CD14-positive monocyte (primary cell): ENCODE measurements around the gene SLC22A23. TPM values are rescaled to one million over a fixed set of nuclear protein-coding genes. Genes with fewer than 3 reads are reported as not detected.

Experiments used
- DNase-seq, 3 donors: peaks; one replicate each; pipeline ENCODE4 v3.0.0-alpha.2; 2011 to 2022
- H2AFZ ChIP-seq: 2 replicates; pipeline ENCODE4 v1.6.0; 2012; ENCODE audit warnings: mild to moderate bottlenecking, low read depth, low read length, inconsistent platforms; ENCODE audit not compliant: insufficient read depth, poor library complexity, severe bottlenecking
- H3K27ac ChIP-seq, 2 donors: 1 replicate in 1 of 2; 2 replicates in 1 of 2; pipeline ENCODE4 v1.5.1; 2012 to 2013; ENCODE audit warnings: low read length in 2 of 2, control low read depth in 1 of 2, inconsistent platforms in 1 of 2, low read depth in 1 of 2, mild to moderate bottlenecking in 1 of 2
- H3K27me3 ChIP-seq, 2 donors: one replicate each; pipeline versions ENCODE4 v1.6.0 to v1.6.1; 2011 to 2013; ENCODE audit warnings: low read length in 2 of 2; ENCODE audit not compliant: control insufficient read depth in 2 of 2, insufficient read depth in 2 of 2
- H3K36me3 ChIP-seq, 2 donors: replicated peaks in 1 of 2; 1 replicate in 1 of 2; 2 replicates in 1 of 2; pipeline versions ENCODE4 v1.5.1 to v1.6.1; 2012 to 2013; ENCODE audit warnings: low read length in 2 of 2, control low read depth in 1 of 2, inconsistent platforms in 1 of 2, mild to moderate bottlenecking in 1 of 2; ENCODE audit not compliant: insufficient read depth in 2 of 2, control insufficient read depth in 1 of 2
- H3K4me1 ChIP-seq, 2 donors: 1 replicate in 1 of 2; 2 replicates in 1 of 2; pipeline versions ENCODE4 v1.5.1 to v1.6.1; 2012 to 2013; ENCODE audit warnings: low read length in 2 of 2, control low read depth in 1 of 2, inconsistent platforms in 1 of 2, mild to moderate bottlenecking in 1 of 2, moderate library complexity in 1 of 2; ENCODE audit not compliant: insufficient read depth in 2 of 2, control insufficient read depth in 1 of 2
- H3K4me2 ChIP-seq: replicated peaks from 2 replicates; pipeline ENCODE3; 2012; ENCODE audit warnings: low read length, moderate library complexity, mild to moderate bottlenecking; ENCODE audit not compliant: poor library complexity, severe bottlenecking; ENCODE audit errors: extremely low read depth
- H3K4me3 ChIP-seq, 3 experiments: fragments of 200-600 bp in 1 of 3; sonication (generic) in 1 of 3; replicated peaks in 1 of 3; 1 replicate in 2 of 3; 2 replicates in 1 of 3; pipeline ENCODE4 v1.5.1; 2011 to 2013; ENCODE audit warnings: low read length in 3 of 3, mild to moderate bottlenecking in 3 of 3, control low read depth in 2 of 3, low read depth in 2 of 3, inconsistent platforms in 1 of 3, moderate library complexity in 1 of 3
- H3K79me2 ChIP-seq: 2 replicates; pipeline ENCODE4 v1.6.0; 2012; ENCODE audit warnings: mild to moderate bottlenecking, control low read depth, inconsistent platforms, low read length, moderate library complexity; ENCODE audit not compliant: insufficient read depth
- H3K9ac ChIP-seq: 2 replicates; pipeline ENCODE4 v1.6.0; 2017; ENCODE audit warnings: low read length, mild to moderate bottlenecking; ENCODE audit not compliant: insufficient read depth, poor library complexity, severe bottlenecking
- H3K9me3 ChIP-seq, 2 donors: replicated peaks in 1 of 2; 1 replicate in 1 of 2; 2 replicates in 1 of 2; pipeline versions ENCODE4 v1.5.1 to v1.6.1; 2012 to 2013; ENCODE audit warnings: low read length in 2 of 2, control low read depth in 1 of 2; ENCODE audit not compliant: control insufficient read depth in 1 of 2, insufficient read depth in 1 of 2
- H4K20me1 ChIP-seq: 2 replicates; pipeline ENCODE4 v1.6.0; 2012; ENCODE audit warnings: mild to moderate bottlenecking, low read length, control low read depth, moderate library complexity; ENCODE audit not compliant: insufficient read depth
- H3K27ac Mint-ChIP-seq, 7 donors: one replicate each; pipeline ENCODE4 v1.8.0; 2020; ENCODE audit warnings: mild to moderate bottlenecking in 7 of 7, mixed read lengths in 7 of 7, moderate library complexity in 6 of 7, inconsistent platforms in 2 of 7
- H3K27me3 Mint-ChIP-seq, 3 donors: one replicate each; pipeline ENCODE4 v1.8.0; 2021 to 2022; ENCODE audit warnings: low read depth in 3 of 3, mild to moderate bottlenecking in 3 of 3, mixed read lengths in 3 of 3, moderate library complexity in 3 of 3, inconsistent platforms in 1 of 3
- H3K36me3 Mint-ChIP-seq, 2 donors: one replicate each; pipeline ENCODE4 v1.8.0; 2020; ENCODE audit warnings: mixed read lengths in 2 of 2, inconsistent platforms in 1 of 2, mild to moderate bottlenecking in 1 of 2
- H3K4me1 Mint-ChIP-seq: one replicate; pipeline ENCODE4 v1.8.0; 2020; ENCODE audit warnings: mild to moderate bottlenecking, mixed read lengths
- H3K4me3 Mint-ChIP-seq, 2 donors: one replicate each; pipeline ENCODE4 v1.8.0; 2020; ENCODE audit warnings: mild to moderate bottlenecking in 2 of 2, mixed read lengths in 2 of 2, moderate library complexity in 1 of 2
- H3K9me3 Mint-ChIP-seq, 7 donors: one replicate each; pipeline ENCODE4 v1.8.0; 2020 to 2022; ENCODE audit warnings: mixed read lengths in 7 of 7, mild to moderate bottlenecking in 6 of 7, moderate library complexity in 6 of 7, inconsistent platforms in 2 of 7
- WGBS: methylation state at CpG from one replicate; pipeline ENCODE4 v1.1.5; 2013; ENCODE audit warnings: missing lambda C conversion rate; ENCODE audit not compliant: insufficient coverage; 5-methylcytosine and 5-hydroxymethylcytosine counted together
- intact Hi-C, 2 donors: fragments of 100-400 bp; cut with micrococcal nuclease; formaldehyde crosslinking; loops; one replicate each; pipeline versions ENCODE4 v1.15.0 to v1.15.1; 2023
- polyA plus RNA-seq, 3 donors: library from polyadenylated mRNA; depleted of rRNA in 1 of 3; unstranded in 2 of 3; stranded (reverse) in 1 of 3; fragments of 300-500 nt in 2 of 3; fragments of >200 nt in 1 of 3; fragmentation: Illumina TruSeq in 2 of 3; gene quantifications; 1 replicate in 2 of 3; 2 replicates in 1 of 3; pipeline ENCODE4 v1.2.3, GENCODE V29; 2012 to 2021
- TF ChIP-seq, protein P1 (sequence below): fragments of 200-600 bp; IDR thresholded peaks from one replicate; pipeline ENCODE4 v1.8.0; 2022; ENCODE audit warnings: antibody characterized with exemption, mild to moderate bottlenecking

SLC22A23 gene
- polyA plus RNA-seq, 3 donors, result 0.08 TPM; not detected in 2

DNA sequence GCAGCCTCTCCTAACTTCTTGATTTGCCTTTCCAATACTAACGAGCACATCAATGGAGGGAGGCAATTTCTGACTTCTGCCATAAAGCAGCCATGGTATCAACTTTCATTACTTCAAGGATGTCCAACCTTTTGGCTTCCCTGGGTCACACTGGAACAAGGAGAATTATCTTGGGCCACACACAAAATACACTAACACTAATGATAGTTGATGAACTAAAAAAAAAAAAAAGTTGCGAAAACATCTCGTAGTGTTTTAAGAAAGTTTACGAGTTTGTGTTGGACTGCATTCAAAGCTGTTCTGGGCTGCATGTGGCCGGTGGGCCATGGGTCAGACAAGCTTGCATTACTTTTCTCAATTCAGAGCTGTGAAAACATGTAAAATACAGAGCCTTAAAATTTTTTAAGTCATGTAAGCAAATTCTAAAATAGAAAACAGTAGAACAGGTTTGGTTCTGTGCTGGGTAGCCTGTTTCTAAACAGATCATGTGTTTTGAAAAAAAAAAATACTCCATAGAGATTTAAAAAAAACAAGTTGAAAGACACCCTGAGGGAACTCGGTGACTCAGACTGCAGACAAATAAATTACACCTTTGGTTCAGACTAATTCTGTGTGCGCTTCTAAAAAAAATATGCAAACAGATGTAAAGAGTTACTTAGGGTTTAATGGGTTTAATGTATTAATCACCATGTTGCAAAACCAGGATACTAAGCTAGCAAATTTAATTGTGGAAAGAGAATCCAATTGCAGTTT is 43.6 kb upstream of the SLC22A23 start:
- no peaks in the 10 kb centered on the region for H3K36me3 Mint-ChIP-seq
- no CpG with 5 or more reads among the region's 7 CpGs for WGBS
- peaks cover 3 to 5% (median 4%) of the 10 kb centered on the region in 3 donors for H3K27me3 Mint-ChIP-seq
- H3K4me1 Mint-ChIP-seq, result peaks cover 2% of the 10 kb centered on the region
- no peak overlapping the region for H3K4me3 ChIP-seq
- no peak for DNase-seq
- H3K27ac Mint-ChIP-seq, result no peak overlapping the region
- H3K9me3 ChIP-seq, result no peaks in the 10 kb centered on the region
- intact Hi-C loops, result no loop called here
- no peaks in the 10 kb centered on the region for H3K36me3 ChIP-seq
- no peaks in the 10 kb centered on the region for H4K20me1 ChIP-seq
- H3K9ac ChIP-seq, result no peak overlapping the region
- no peaks in the 10 kb centered on the region for H3K79me2 ChIP-seq
- no peaks in the 10 kb centered on the region for H3K4me1 ChIP-seq
- H3K4me3 Mint-ChIP-seq, result no peak overlapping the region
- no peak overlapping the region for H3K27ac ChIP-seq
- H3K9me3 Mint-ChIP-seq, result peaks cover 0 to 6% (median 2%) of the 10 kb centered on the region in 7 donors
- TF ChIP-seq, protein P1, sequence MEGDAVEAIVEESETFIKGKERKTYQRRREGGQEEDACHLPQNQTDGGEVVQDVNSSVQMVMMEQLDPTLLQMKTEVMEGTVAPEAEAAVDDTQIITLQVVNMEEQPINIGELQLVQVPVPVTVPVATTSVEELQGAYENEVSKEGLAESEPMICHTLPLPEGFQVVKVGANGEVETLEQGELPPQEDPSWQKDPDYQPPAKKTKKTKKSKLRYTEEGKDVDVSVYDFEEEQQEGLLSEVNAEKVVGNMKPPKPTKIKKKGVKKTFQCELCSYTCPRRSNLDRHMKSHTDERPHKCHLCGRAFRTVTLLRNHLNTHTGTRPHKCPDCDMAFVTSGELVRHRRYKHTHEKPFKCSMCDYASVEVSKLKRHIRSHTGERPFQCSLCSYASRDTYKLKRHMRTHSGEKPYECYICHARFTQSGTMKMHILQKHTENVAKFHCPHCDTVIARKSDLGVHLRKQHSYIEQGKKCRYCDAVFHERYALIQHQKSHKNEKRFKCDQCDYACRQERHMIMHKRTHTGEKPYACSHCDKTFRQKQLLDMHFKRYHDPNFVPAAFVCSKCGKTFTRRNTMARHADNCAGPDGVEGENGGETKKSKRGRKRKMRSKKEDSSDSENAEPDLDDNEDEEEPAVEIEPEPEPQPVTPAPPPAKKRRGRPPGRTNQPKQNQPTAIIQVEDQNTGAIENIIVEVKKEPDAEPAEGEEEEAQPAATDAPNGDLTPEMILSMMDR, result no peak
- H3K4me2 ChIP-seq, result no peak overlapping the region
- H3K27me3 ChIP-seq, result no peaks in the 10 kb centered on the region
- H2AFZ ChIP-seq, result no peak overlapping the region

DNA sequence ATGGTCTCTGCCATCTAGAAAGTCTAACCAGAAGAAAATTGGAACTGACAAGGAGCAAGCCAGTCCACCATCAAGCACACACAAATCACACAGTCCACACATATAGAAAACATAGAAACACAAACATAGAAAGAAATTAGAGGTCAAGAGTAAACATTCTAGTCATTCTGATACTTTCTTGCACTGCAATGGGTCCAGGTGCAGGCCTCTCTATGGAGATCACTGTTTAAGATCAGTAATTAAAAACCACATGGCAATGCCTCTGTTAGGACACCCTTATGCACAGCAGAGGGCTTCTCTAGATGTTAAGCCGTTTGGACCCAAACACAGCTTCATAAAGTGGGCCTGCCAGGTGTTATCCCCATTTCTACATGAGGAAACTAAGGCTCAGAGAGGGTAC is 42.8 kb upstream of the SLC22A23 start:
- H3K4me2 ChIP-seq, result no peak overlapping the region
- H4K20me1 ChIP-seq, result no peaks in the 10 kb centered on the region
- H3K27me3 ChIP-seq, result no peaks in the 10 kb centered on the region
- Mint-ChIP-seq H3K4me3 (no peak overlapping the region), H3K27ac (no peak overlapping the region), H3K27me3 (peaks cover 0 to 5% (median 4%) of the 10 kb centered on the region in 3 donors), H3K36me3 (no peaks in the 10 kb centered on the region), H3K9me3 (peaks cover 0 to 5% (median 0%) of the 10 kb centered on the region in 7 donors), H3K4me1 (peaks cover 2% of the 10 kb centered on the region)
- H3K4me1 ChIP-seq, result no peaks in the 10 kb centered on the region
- no peak for DNase-seq
- no peak overlapping the region for H3K4me3 ChIP-seq
- WGBS, result 100% methylated on average over 1 of the region's 1 CpG
- no peaks in the 10 kb centered on the region for H3K36me3 ChIP-seq
- H3K9me3 ChIP-seq, result no peaks in the 10 kb centered on the region
- H3K9ac ChIP-seq, result no peak overlapping the region
- no peaks in the 10 kb centered on the region for H3K79me2 ChIP-seq
- no peak overlapping the region for H3K27ac ChIP-seq
- intact Hi-C loops, result no loop called here
- TF ChIP-seq, protein P1, result no peak
- no peak overlapping the region for H2AFZ ChIP-seq
